Keratinocyte (primary cell): ENCODE measurements around the gene CORO7.

Experiments
- EZH2 ChIP-seq: IDR thresholded peaks from one replicate; pipeline ENCODE4 v1.6.1; 2012; ENCODE audit warnings: inconsistent platforms, mild to moderate bottlenecking, low read length, moderate library complexity
- TF ChIP-seq, protein P1 (sequence below), 3 experiments: IDR thresholded peaks in 1 of 3; conservative IDR thresholded peaks in 1 of 3; optimal IDR thresholded peaks in 1 of 3; 2 replicates in 2 of 3; 3 replicates in 1 of 3; pipeline versions ENCODE3 to v1.5.1; 2011; ENCODE audit warnings: low read length in 3 of 3, mild to moderate bottlenecking in 3 of 3, moderate library complexity in 2 of 3, control low read depth in 1 of 3, inconsistent platforms in 1 of 3; ENCODE audit not compliant: insufficient read depth in 2 of 3; ENCODE audit errors: extremely low read depth in 1 of 3

DNA sequence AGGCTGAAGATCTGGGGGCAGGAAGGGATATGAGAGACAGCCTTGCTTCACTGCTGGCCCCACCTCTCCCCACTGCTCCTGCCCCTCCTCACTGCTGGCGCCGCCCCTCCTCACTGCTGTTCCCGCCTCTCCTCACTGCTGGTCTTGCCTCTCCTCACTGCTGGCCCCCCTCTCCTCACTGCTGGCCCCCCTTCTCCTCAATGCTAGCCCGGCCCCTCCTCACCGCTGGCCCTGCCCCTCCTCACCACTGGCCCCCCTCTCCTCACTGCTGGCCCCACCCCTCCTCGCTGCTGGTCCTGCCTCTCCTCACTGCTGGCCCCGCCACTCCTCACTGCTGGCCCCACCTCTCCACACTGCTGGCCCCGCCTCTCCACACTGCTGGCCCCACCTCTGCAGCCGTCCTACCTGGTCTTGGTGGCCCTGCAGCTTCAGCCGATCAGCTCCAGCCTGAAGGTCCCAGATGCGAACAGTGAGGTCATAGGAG lies 55.8 kb downstream of the CORO7 start:
- no peak for TF ChIP-seq EZH2
- TF ChIP-seq, protein P1, sequence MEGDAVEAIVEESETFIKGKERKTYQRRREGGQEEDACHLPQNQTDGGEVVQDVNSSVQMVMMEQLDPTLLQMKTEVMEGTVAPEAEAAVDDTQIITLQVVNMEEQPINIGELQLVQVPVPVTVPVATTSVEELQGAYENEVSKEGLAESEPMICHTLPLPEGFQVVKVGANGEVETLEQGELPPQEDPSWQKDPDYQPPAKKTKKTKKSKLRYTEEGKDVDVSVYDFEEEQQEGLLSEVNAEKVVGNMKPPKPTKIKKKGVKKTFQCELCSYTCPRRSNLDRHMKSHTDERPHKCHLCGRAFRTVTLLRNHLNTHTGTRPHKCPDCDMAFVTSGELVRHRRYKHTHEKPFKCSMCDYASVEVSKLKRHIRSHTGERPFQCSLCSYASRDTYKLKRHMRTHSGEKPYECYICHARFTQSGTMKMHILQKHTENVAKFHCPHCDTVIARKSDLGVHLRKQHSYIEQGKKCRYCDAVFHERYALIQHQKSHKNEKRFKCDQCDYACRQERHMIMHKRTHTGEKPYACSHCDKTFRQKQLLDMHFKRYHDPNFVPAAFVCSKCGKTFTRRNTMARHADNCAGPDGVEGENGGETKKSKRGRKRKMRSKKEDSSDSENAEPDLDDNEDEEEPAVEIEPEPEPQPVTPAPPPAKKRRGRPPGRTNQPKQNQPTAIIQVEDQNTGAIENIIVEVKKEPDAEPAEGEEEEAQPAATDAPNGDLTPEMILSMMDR (optimal IDR thresholded peaks at IDR 0.05 in 1 of 3, IDR thresholded peaks at IDR 0.05 in 1 of 3, conservative IDR thresholded peaks at IDR 0.05 in 1 of 3; ENCODE audit: extremely low read depth in 1 of 3, insufficient read depth in 2 of 3, low read length in 3 of 3): no peak
